HUES6 (cell line): ENCODE results near the gene POLL.

Experiments
- H3K27ac ChIP-seq: 2 replicates; pipeline ENCODE4 v1.7.0; 2013; ENCODE audit warnings: low read depth, mild to moderate bottlenecking, low read length, inconsistent platforms
- H3K27me3 ChIP-seq: 2 replicates; pipeline ENCODE4 v1.6.1; 2013; ENCODE audit warnings: low read length; ENCODE audit not compliant: control insufficient read depth, insufficient read depth
- H3K36me3 ChIP-seq: 2 replicates; pipeline ENCODE4 v1.6.1; 2013; ENCODE audit warnings: low read length; ENCODE audit not compliant: control insufficient read depth, insufficient read depth
- H3K4me1 ChIP-seq: 2 replicates; pipeline ENCODE4 v1.6.1; 2013; ENCODE audit warnings: low read length; ENCODE audit not compliant: control insufficient read depth, insufficient read depth
- H3K4me3 ChIP-seq: 2 replicates; pipeline ENCODE4 v1.5.1; 2013; ENCODE audit warnings: low read depth, low read length
- H3K9ac ChIP-seq: one replicate; pipeline ENCODE4 v1.6.1; 2013; ENCODE audit warnings: mild to moderate bottlenecking, low read length
- H3K9me3 ChIP-seq: 2 replicates; pipeline ENCODE4 v1.6.1; 2013; ENCODE audit warnings: low read depth, low read length; ENCODE audit not compliant: control insufficient read depth, insufficient read depth

POLL gene

DNA sequence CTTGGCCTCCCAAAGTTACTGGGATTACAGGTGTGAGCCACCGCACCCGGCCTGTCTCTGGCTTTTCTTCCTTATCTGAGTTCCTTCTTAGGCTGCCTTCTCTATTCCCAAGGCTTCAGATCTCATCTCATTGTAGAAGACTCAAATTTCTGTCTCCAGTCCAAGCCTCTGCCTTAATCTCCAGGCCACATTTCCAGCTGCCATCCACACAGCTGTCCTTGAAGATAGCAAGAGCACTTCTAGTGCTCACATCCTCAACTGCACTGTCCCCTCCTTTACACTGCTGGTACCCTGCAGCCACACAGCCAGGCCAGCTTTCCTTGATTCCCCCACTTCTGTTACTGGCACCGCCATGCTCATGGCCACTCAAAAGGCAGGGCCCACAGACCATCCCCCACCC, 35.6 kb downstream of the POLL start:
- no peak overlapping the region for H3K27ac ChIP-seq
- H3K9ac ChIP-seq = no peak overlapping the region
- no peaks in the 10 kb centered on the region for H3K9me3 ChIP-seq
- H3K36me3 ChIP-seq = 0 out of 2 replicates have a peak, but pooled peaks cover 8% of the 10 kb centered on the region
- H3K4me1 ChIP-seq = no peaks in the 10 kb centered on the region
- H3K4me3 ChIP-seq = no peak overlapping the region
- no peaks in the 10 kb centered on the region for H3K27me3 ChIP-seq

DNA sequence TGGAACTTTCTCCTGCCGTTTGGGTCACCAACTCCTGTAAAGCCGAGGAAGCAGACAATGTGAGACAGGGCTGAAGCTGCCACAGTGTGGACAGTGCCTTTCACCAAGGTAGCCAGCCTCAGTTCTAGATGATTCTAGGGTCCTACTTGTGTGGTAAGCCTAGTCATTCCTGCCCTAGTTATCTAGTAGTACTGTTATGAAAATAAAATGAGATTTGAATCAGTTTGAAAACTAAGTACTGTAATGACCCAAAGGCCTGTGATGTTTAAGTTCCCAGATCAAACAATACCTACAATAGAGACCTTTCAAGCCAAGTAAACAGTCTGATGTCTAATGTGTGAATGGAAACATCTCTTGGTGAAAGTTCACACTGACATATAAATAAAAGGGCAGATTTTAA, 37.1 kb downstream of the POLL start:
- H3K27me3 ChIP-seq = no peaks in the 10 kb centered on the region
- no peak overlapping the region for H3K27ac ChIP-seq
- no peak overlapping the region for H3K4me3 ChIP-seq
- H3K36me3 ChIP-seq = 0 out of 2 replicates have a peak, but pooled peaks cover 8% of the 10 kb centered on the region
- no peaks in the 10 kb centered on the region for H3K4me1 ChIP-seq
- no peak overlapping the region for H3K9ac ChIP-seq
- no peaks in the 10 kb centered on the region for H3K9me3 ChIP-seq

DNA sequence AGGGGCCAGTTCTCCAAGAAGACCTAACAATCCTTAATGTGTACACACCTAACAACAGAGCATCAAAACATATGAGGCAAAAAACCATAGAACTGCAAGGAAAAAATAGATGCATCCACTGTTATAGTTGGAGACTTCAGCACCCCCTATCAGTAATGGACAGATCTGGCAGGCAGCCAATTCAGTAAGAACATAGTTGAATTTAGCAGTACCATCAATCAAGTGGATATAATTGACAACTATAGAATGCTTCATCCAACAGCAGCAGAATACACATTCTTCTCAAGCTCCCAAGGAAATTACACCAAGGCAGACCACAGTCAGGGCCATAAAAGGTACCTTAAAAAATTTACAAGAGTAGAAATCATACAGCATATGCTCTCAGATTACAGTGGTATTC, 42.2 kb downstream of the POLL start:
- Histone ChIP-seq H3K27me3 (no peaks in the 10 kb centered on the region), H3K9ac (no peak overlapping the region), H3K4me3 (no peak overlapping the region), H3K27ac (no peak overlapping the region), H3K4me1 (no peaks in the 10 kb centered on the region), H3K9me3 (no peaks in the 10 kb centered on the region), H3K36me3 (0 out of 2 replicates have a peak, but pooled peaks cover 2% of the 10 kb centered on the region)

DNA sequence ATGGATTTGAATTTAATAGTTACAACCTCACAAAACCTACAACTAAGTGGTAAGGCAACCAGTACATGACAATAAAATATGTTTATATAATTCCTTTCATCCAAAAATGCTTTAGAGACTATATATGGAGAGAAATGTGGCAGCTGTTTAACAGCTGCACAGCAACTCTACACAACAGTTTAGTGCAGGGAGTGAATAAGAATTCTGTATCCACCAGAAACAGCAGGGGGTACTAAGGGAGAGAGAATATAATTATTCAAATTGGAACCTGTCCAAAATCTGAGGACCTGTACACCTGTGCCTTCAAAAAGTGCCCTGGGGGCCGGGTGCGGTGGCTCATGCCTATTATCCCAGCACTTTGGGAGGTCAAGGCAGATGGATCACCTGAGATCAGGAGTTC, 49.6 kb downstream of the POLL start:
- Histone ChIP-seq H3K4me1 (no peaks in the 10 kb centered on the region), H3K27ac (no peak overlapping the region), H3K9me3 (no peaks in the 10 kb centered on the region), H3K27me3 (no peaks in the 10 kb centered on the region), H3K4me3 (no peak overlapping the region), H3K36me3 (peaks cover 2% of the 10 kb centered on the region; the same call in 1 of the 2 replicates), H3K9ac (no peak overlapping the region)

DNA sequence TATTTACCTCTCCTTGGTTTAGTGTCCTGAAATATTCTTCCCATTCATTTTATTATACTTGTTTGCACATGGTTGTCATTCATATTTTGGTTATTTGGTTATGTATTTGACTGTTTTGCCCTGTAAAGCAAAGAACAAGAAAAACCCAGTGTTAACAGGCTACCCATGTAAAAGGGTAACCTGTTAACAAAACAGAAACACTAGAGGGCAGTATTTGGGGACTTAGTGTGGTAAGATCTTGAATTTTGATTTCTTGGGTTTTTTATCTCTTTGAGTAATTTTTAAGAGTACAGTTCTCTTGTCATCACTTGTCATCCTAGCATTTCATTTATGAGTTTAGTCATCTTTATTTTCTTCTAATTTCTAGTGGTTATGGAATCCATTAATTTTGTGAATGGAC, 51.3 kb downstream of the POLL start:
- no peak overlapping the region for H3K27ac ChIP-seq
- peaks cover 2% of the 10 kb centered on the region; the same call in 1 of the 2 replicates for H3K36me3 ChIP-seq
- H3K4me1 ChIP-seq = no peaks in the 10 kb centered on the region

DNA sequence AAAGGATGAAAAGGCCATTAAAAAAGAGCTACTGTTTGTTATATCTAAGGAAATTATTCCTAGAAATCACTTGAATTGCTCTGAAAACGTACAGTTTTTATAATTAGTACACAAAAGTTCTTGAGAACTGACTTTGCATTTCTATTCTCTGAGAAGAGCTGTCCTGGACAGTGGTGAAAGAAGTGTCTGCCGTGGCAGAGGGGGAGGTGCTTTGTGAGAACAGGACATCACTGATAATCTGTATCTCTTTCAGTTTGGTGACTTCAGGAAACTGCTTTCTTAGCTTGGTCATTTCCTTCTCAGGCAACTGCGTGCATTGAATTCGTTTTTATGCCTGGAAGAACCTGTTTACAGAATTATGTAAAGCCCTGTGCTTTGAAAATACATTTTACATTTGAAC, 52.1 kb downstream of the POLL start:
- no peaks in the 10 kb centered on the region for H3K9me3 ChIP-seq
- H3K4me1 ChIP-seq = no peaks in the 10 kb centered on the region
- H3K36me3 ChIP-seq = peaks cover 2% of the 10 kb centered on the region; the same call in 1 of the 2 replicates
- no peak overlapping the region for H3K9ac ChIP-seq
- no peaks in the 10 kb centered on the region for H3K27me3 ChIP-seq
- H3K27ac ChIP-seq = no peak overlapping the region
- no peak overlapping the region for H3K4me3 ChIP-seq

More for the DNA sequence above, 51.3 kb downstream of the POLL start:
- no peak overlapping the region for H3K4me3 ChIP-seq
- no peak overlapping the region for H3K9ac ChIP-seq
- H3K27me3 ChIP-seq = no peaks in the 10 kb centered on the region
- no peaks in the 10 kb centered on the region for H3K9me3 ChIP-seq

DNA sequence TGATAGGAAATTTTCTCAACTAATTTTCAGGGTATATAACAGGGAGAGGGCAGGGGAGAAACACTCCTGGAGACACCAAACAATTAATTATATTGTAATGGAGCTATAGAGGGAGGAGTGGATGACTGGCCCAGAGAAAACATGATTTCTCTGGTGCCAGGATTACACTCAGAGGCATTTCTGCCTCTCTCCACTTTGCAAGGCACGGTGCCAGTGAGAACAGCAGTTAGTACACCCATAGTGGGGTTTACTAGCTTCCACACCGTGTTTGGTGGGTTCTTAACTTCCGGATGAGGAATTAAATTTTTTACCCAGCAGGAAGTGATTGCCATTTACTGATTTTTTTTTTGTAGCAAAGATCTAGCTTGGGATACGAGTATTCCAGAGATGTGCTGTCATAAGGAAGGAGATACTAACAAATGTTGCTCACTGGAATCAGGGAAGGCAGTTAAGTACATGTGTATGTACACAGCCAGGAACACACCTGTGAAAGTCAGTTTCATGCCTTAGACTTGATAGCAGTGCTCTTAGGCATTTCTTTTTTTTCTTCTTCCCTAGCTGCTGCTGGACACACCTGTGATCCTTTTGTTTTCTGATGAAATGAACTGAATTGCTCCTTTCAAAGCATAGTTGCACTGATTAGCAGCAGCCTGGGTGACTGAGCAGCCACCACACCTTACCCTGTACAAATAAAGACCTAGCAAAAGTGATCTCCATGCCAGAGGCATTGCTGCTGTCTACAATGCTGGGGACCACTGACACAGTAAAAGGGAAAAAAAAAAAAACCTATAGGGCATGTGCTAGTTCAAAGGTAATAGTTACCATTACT, 58.1 kb downstream of the POLL start:
- H3K27me3 ChIP-seq = no peaks in the 10 kb centered on the region
- H3K4me1 ChIP-seq = peaks cover 15% of the 10 kb centered on the region
- no peak overlapping the region for H3K9ac ChIP-seq
- H3K27ac ChIP-seq = no peak overlapping the region
- H3K9me3 ChIP-seq = no peaks in the 10 kb centered on the region
- H3K36me3 ChIP-seq = peaks cover 2% of the 10 kb centered on the region; the same call in 1 of the 2 replicates
- H3K4me3 ChIP-seq = no peak overlapping the region

DNA sequence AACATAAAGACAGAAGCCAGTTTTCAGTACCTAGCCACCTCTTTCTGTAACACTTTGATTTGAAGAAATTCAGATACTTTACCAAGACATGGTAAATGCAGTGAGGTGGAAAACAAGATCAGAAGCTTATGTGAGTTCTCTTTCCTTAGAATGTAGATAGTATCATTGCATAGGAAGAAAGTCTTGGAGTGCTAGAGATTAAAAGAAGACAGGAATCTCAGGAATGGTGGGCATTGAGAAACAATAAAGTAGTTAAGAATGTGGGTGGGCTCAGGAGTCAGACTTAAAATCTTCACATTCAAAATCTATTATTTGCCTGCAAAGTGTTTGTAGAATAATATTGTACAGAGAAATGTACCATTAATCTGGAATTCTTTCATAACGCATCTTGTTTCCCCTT, 58.9 kb downstream of the POLL start:
- H3K27me3 ChIP-seq = no peaks in the 10 kb centered on the region
- H3K4me1 ChIP-seq = peaks cover 15% of the 10 kb centered on the region
- H3K36me3 ChIP-seq = no peaks in the 10 kb centered on the region
- H3K27ac ChIP-seq = no peak overlapping the region
- no peak overlapping the region for H3K4me3 ChIP-seq
- no peaks in the 10 kb centered on the region for H3K9me3 ChIP-seq
- no peak overlapping the region for H3K9ac ChIP-seq
